Fibroblast of peridontal ligament (primary cell): Measurements from ENCODE around the gene BHLHE41.

Experiments
- DNase-seq: peaks from one replicate; pipeline ENCODE4 v3.0.0-alpha.2; 2010; ENCODE audit errors: extremely low read depth

Gene BHLHE41

GRCh38 chr12:26113853-26114719 lies 10.8 kb downstream of the BHLHE41 start:
- peak; percentile 88 for DNase-seq

- DNase-seq, result no peak
Observed at GRCh38 chr12:26113181-26113654, 11.6 kb downstream of the BHLHE41 start.

- no peak for DNase-seq
Observed at GRCh38 chr12:26112703-26113147, 12.1 kb downstream of the BHLHE41 start.

- DNase-seq, result no peak
Observed at GRCh38 chr12:26112232-26112631, 12.6 kb downstream of the BHLHE41 start.

GRCh38 chr12:26109343-26109881 lies 15.4 kb downstream of the BHLHE41 start:
- peak; percentile 68 for DNase-seq

GRCh38 chr12:26108915-26109314 lies 15.9 kb downstream of the BHLHE41 start:
- no peak for DNase-seq

GRCh38 chr12:26106347-26106746 lies 18.5 kb downstream of the BHLHE41 start:
- no peak for DNase-seq

- no peak for DNase-seq
Observed at GRCh38 chr12:26102953-26103352, 21.9 kb downstream of the BHLHE41 start.

GRCh38 chr12:26101763-26102162 lies 23.1 kb downstream of the BHLHE41 start:
- no peak for DNase-seq

- no peak for DNase-seq
Observed at GRCh38 chr12:26101350-26101734, 23.5 kb downstream of the BHLHE41 start.

- no peak for DNase-seq
Observed at GRCh38 chr12:26100666-26101349, 24.0 kb downstream of the BHLHE41 start.

GRCh38 chr12:26097046-26097878 lies 27.6 kb downstream of the BHLHE41 start:
- DNase-seq, result peak; percentile 85

GRCh38 chr12:26096036-26096435 lies 28.8 kb downstream of the BHLHE41 start:
- no peak for DNase-seq

- no peak for DNase-seq
Observed at GRCh38 chr12:26095186-26095585, 29.7 kb downstream of the BHLHE41 start.

- DNase-seq, result peak; percentile 39
Observed at GRCh38 chr12:26092346-26093105, 32.3 kb downstream of the BHLHE41 start.

- peak; percentile 25 for DNase-seq
Observed at GRCh38 chr12:26091822-26092221, 33.0 kb downstream of the BHLHE41 start.

GRCh38 chr12:26090836-26091510 lies 33.9 kb downstream of the BHLHE41 start:
- DNase-seq, result no peak

GRCh38 chr12:26088998-26089397 lies 35.8 kb downstream of the BHLHE41 start:
- DNase-seq, result no peak

- DNase-seq, result no peak
Observed at GRCh38 chr12:26086936-26087335, 37.9 kb downstream of the BHLHE41 start.

- no peak for DNase-seq
Observed at GRCh38 chr12:26080911-26081310, 43.9 kb downstream of the BHLHE41 start.
